HEK293 (cell line): ENCODE data around the gene PFN4.

ENCODE experiments used
- GFI1B ChIP-seq: fragments of 450-650 bp; formaldehyde crosslinking; IDR thresholded peaks from 2 replicates; pipeline ENCODE4 v1.5.1; 2016; ENCODE audit warnings: missing biosample characterization, missing genetic modification characterization
- GLI4 ChIP-seq: fragments of 450-650 bp; formaldehyde crosslinking; IDR thresholded peaks from 2 replicates; pipeline ENCODE4 v1.5.1; 2016; ENCODE audit warnings: missing biosample characterization, missing genetic modification characterization
- PRDM1 ChIP-seq: fragments of 450-650 bp; formaldehyde crosslinking; IDR thresholded peaks from 2 replicates; pipeline ENCODE4; 2016; ENCODE audit warnings: missing biosample characterization, missing genetic modification characterization
- TCF7L2 ChIP-seq: IDR thresholded peaks from 2 replicates; pipeline ENCODE4 v1.6.1; 2011; ENCODE audit warnings: low read depth, mild to moderate bottlenecking, inconsistent platforms, low read length, moderate library complexity, borderline replicate concordance
- YY1 ChIP-seq: fragments of 450-650 bp; formaldehyde crosslinking; IDR thresholded peaks from 2 replicates; pipeline ENCODE4 v1.5.1; 2018; ENCODE audit warnings: missing biosample characterization, missing genetic modification characterization
- ZBTB20 ChIP-seq: fragments of 450-650 bp; formaldehyde crosslinking; IDR thresholded peaks from 2 replicates; pipeline ENCODE4 v1.5.1; 2016; ENCODE audit warnings: missing biosample characterization, missing genetic modification characterization
- ZNF18 ChIP-seq: fragments of 450-650 bp; formaldehyde crosslinking; IDR thresholded peaks from 2 replicates; pipeline ENCODE4 v1.5.1; 2016; ENCODE audit warnings: missing biosample characterization, missing genetic modification characterization
- ZNF274 ChIP-seq, 2 experiments: fragments of 200-500 bp in 1 of 2; fragments of 450-650 bp in 1 of 2; sonication (Bioruptor generic) in 1 of 2; formaldehyde crosslinking in 1 of 2; IDR thresholded peaks; 2 replicates each; pipeline versions ENCODE4 v1.5.1 to v1.6.1; 2014 to 2016; ENCODE audit warnings: borderline replicate concordance in 1 of 2, inconsistent platforms in 1 of 2, low read length in 1 of 2, missing biosample characterization in 1 of 2, missing genetic modification characterization in 1 of 2
- ZNF521 ChIP-seq: fragments of 450-650 bp; formaldehyde crosslinking; IDR thresholded peaks from 2 replicates; pipeline ENCODE4 v1.5.1; 2017; ENCODE audit warnings: missing biosample characterization, mild to moderate bottlenecking, missing genetic modification characterization
- ZNF629 ChIP-seq: fragments of 450-650 bp; formaldehyde crosslinking; IDR thresholded peaks from 2 replicates; pipeline ENCODE4 v1.5.1; 2017; ENCODE audit warnings: missing biosample characterization, missing genetic modification characterization
- ZNF76 ChIP-seq: fragments of 450-650 bp; formaldehyde crosslinking; IDR thresholded peaks from 2 replicates; pipeline ENCODE4; 2016; ENCODE audit warnings: low read depth, missing biosample characterization, missing genetic modification characterization, borderline replicate concordance
- ZNF791 ChIP-seq: fragments of 450-650 bp; formaldehyde crosslinking; IDR thresholded peaks from 2 replicates; pipeline ENCODE4 v1.5.1; 2016; ENCODE audit warnings: missing biosample characterization, missing genetic modification characterization
- TF ChIP-seq, protein P1 (sequence below): fragments of 450-650 bp; formaldehyde crosslinking; IDR thresholded peaks from 2 replicates; pipeline ENCODE4 v1.5.1; 2016; ENCODE audit warnings: missing biosample characterization, missing genetic modification characterization
- TF ChIP-seq, protein P2 (sequence below): fragments of 450-650 bp; formaldehyde crosslinking; IDR thresholded peaks from 2 replicates; pipeline ENCODE4 v1.5.1; 2017; ENCODE audit warnings: missing biosample characterization, missing genetic modification characterization

- TF ChIP-seq TCF7L2: no peak
- no peak for TF ChIP-seq PRDM1 (tag by site-specific recombination)
- TF ChIP-seq, protein P1, sequence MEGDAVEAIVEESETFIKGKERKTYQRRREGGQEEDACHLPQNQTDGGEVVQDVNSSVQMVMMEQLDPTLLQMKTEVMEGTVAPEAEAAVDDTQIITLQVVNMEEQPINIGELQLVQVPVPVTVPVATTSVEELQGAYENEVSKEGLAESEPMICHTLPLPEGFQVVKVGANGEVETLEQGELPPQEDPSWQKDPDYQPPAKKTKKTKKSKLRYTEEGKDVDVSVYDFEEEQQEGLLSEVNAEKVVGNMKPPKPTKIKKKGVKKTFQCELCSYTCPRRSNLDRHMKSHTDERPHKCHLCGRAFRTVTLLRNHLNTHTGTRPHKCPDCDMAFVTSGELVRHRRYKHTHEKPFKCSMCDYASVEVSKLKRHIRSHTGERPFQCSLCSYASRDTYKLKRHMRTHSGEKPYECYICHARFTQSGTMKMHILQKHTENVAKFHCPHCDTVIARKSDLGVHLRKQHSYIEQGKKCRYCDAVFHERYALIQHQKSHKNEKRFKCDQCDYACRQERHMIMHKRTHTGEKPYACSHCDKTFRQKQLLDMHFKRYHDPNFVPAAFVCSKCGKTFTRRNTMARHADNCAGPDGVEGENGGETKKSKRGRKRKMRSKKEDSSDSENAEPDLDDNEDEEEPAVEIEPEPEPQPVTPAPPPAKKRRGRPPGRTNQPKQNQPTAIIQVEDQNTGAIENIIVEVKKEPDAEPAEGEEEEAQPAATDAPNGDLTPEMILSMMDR (tag by site-specific recombination): no peak
- TF ChIP-seq GLI4 (tag by site-specific recombination): no peak
- TF ChIP-seq ZNF18 (tag by site-specific recombination): no peak
- TF ChIP-seq ZNF629 (tag by site-specific recombination): no peak
- TF ChIP-seq GFI1B (tag by site-specific recombination): no peak
- TF ChIP-seq ZNF521 (tag by site-specific recombination): no peak
- no peak for TF ChIP-seq ZBTB20
- no peak for TF ChIP-seq YY1 (tag by site-specific recombination)
- TF ChIP-seq ZNF274 (IDR thresholded peaks at IDR 0.05; ENCODE audit: low read length): no peak
- TF ChIP-seq ZNF274 (tag by site-specific recombination; IDR thresholded peaks at IDR 0.05; ENCODE audit: borderline replicate concordance): no peak
- TF ChIP-seq ZNF791 (tag by site-specific recombination): no peak
- TF ChIP-seq, protein P2, sequence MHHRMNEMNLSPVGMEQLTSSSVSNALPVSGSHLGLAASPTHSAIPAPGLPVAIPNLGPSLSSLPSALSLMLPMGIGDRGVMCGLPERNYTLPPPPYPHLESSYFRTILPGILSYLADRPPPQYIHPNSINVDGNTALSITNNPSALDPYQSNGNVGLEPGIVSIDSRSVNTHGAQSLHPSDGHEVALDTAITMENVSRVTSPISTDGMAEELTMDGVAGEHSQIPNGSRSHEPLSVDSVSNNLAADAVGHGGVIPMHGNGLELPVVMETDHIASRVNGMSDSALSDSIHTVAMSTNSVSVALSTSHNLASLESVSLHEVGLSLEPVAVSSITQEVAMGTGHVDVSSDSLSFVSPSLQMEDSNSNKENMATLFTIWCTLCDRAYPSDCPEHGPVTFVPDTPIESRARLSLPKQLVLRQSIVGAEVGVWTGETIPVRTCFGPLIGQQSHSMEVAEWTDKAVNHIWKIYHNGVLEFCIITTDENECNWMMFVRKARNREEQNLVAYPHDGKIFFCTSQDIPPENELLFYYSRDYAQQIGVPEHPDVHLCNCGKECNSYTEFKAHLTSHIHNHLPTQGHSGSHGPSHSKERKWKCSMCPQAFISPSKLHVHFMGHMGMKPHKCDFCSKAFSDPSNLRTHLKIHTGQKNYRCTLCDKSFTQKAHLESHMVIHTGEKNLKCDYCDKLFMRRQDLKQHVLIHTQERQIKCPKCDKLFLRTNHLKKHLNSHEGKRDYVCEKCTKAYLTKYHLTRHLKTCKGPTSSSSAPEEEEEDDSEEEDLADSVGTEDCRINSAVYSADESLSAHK (tag by site-specific recombination): no peak
- TF ChIP-seq ZNF76 (tag by site-specific recombination): no peak
Observed at GRCh38 chr2:24075259-24075658, 47.9 kb downstream of the PFN4 start.
